Measurements from ENCODE around the gene CASP8AP2.

Gene CASP8AP2

GRCh38 chr6:89886378-89887120 is 56.9 kb downstream of the CASP8AP2 start:
- TF ChIP-seq EZH2phosphoT487 (IDR thresholded peaks at IDR 0.05; ENCODE audit: borderline replicate concordance): no peak
- TF ChIP-seq, protein P1, sequence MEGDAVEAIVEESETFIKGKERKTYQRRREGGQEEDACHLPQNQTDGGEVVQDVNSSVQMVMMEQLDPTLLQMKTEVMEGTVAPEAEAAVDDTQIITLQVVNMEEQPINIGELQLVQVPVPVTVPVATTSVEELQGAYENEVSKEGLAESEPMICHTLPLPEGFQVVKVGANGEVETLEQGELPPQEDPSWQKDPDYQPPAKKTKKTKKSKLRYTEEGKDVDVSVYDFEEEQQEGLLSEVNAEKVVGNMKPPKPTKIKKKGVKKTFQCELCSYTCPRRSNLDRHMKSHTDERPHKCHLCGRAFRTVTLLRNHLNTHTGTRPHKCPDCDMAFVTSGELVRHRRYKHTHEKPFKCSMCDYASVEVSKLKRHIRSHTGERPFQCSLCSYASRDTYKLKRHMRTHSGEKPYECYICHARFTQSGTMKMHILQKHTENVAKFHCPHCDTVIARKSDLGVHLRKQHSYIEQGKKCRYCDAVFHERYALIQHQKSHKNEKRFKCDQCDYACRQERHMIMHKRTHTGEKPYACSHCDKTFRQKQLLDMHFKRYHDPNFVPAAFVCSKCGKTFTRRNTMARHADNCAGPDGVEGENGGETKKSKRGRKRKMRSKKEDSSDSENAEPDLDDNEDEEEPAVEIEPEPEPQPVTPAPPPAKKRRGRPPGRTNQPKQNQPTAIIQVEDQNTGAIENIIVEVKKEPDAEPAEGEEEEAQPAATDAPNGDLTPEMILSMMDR (conservative IDR thresholded peaks at IDR 0.05; ENCODE audit: low read length): no peak
- no peak overlapping the region for H3K4me3 ChIP-seq (ENCODE audit: low read length, poor library complexity, severe bottlenecking)
- H3F3A ChIP-seq (ENCODE audit: low read depth): no peaks in the 10 kb centered on the region
- no peaks in the 10 kb centered on the region for H3K4me1 ChIP-seq (ENCODE audit: insufficient read depth, low read length, poor library complexity, severe bottlenecking)
- H3K36me3 ChIP-seq (ENCODE audit: insufficient read depth, low read length): no peaks in the 10 kb centered on the region
- H3K9me2 ChIP-seq (replicated peaks; ENCODE audit: low read depth, low read length): no peaks in the 10 kb centered on the region
- no peaks in the 10 kb centered on the region for H3K27me3 ChIP-seq (ENCODE audit: insufficient read depth, low read length, poor library complexity, severe bottlenecking)
- no peaks in the 10 kb centered on the region for H3K79me2 ChIP-seq (ENCODE audit: insufficient read depth, low read length)
- no peaks in the 10 kb centered on the region for H4K20me1 ChIP-seq (ENCODE audit: insufficient read depth, low read length, poor library complexity, severe bottlenecking)
- no peak overlapping the region for H3K4me2 ChIP-seq (ENCODE audit: low read depth, low read length, poor library complexity, severe bottlenecking)
- H3K9me3 ChIP-seq (ENCODE audit: insufficient read depth, low read depth, low read length): no peaks in the 10 kb centered on the region
- H2AFZ ChIP-seq (ENCODE audit: low read length): no peak overlapping the region
- no peak overlapping the region for H3K9ac ChIP-seq (ENCODE audit: low read depth, low read length, poor library complexity, severe bottlenecking)

GRCh38 chr6:89887452-89888137 is 57.9 kb downstream of the CASP8AP2 start:
- Histone ChIP-seq H2AFZ (ENCODE audit: low read length) (no peak overlapping the region), H3K27me3 (ENCODE audit: insufficient read depth, low read length, poor library complexity, severe bottlenecking) (no peaks in the 10 kb centered on the region), H3K4me1 (ENCODE audit: insufficient read depth, low read length, poor library complexity, severe bottlenecking) (no peaks in the 10 kb centered on the region)

DNA sequence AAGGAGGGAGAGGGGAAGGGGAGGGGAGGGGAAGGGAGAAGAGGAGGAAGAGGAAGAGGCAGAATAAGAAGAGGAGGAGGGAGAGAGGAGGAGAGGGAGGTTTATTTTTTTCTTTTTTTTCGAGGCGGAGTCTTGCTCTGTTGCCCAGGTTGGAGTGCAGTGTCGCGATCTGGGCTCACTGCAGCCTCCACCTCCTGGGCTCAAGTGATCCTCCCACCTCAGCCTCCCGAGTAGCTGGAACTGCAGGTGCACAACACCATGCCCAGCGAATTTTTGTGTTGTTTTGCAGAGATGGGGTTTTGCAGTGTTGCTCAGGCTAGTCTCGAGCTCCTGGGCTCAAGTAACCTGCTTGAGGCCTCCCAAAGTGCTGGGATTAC is 58.4 kb downstream of the CASP8AP2 start:
- Histone ChIP-seq H3K4me3 (ENCODE audit: low read length, poor library complexity, severe bottlenecking) (no peak overlapping the region), H4K20me1 (ENCODE audit: insufficient read depth, low read length, poor library complexity, severe bottlenecking) (no peaks in the 10 kb centered on the region), H3F3A (ENCODE audit: low read depth) (no peaks in the 10 kb centered on the region), H3K9me2 (replicated peaks; ENCODE audit: low read depth, low read length) (no peaks in the 10 kb centered on the region), H3K9me3 (ENCODE audit: insufficient read depth, low read depth, low read length) (no peaks in the 10 kb centered on the region), H3K9ac (ENCODE audit: low read depth, low read length, poor library complexity, severe bottlenecking) (no peak overlapping the region), H2AFZ (ENCODE audit: low read length) (no peak overlapping the region), H3K79me2 (ENCODE audit: insufficient read depth, low read length) (no peaks in the 10 kb centered on the region), H3K4me1 (ENCODE audit: insufficient read depth, low read length, poor library complexity, severe bottlenecking) (no peaks in the 10 kb centered on the region), H3K4me2 (ENCODE audit: low read depth, low read length, poor library complexity, severe bottlenecking) (no peak overlapping the region), H3K36me3 (ENCODE audit: insufficient read depth, low read length) (no peaks in the 10 kb centered on the region), H3K27me3 (ENCODE audit: insufficient read depth, low read length, poor library complexity, severe bottlenecking) (no peaks in the 10 kb centered on the region)
- TF ChIP-seq, protein P1 (conservative IDR thresholded peaks at IDR 0.05; ENCODE audit: low read length): no peak
- no peak for TF ChIP-seq EZH2phosphoT487 (IDR thresholded peaks at IDR 0.05; ENCODE audit: borderline replicate concordance)

More at GRCh38 chr6:89887452-89888137, 57.9 kb downstream of the CASP8AP2 start:
- Histone ChIP-seq H3K79me2 (ENCODE audit: insufficient read depth, low read length) (no peaks in the 10 kb centered on the region), H3K4me2 (ENCODE audit: low read depth, low read length, poor library complexity, severe bottlenecking) (no peak overlapping the region), H3K36me3 (ENCODE audit: insufficient read depth, low read length) (no peaks in the 10 kb centered on the region), H4K20me1 (ENCODE audit: insufficient read depth, low read length, poor library complexity, severe bottlenecking) (no peaks in the 10 kb centered on the region), H3F3A (ENCODE audit: low read depth) (no peaks in the 10 kb centered on the region), H3K9ac (ENCODE audit: low read depth, low read length, poor library complexity, severe bottlenecking) (no peak overlapping the region), H3K4me3 (ENCODE audit: low read length, poor library complexity, severe bottlenecking) (no peak overlapping the region), H3K9me2 (replicated peaks; ENCODE audit: low read depth, low read length) (no peaks in the 10 kb centered on the region), H3K9me3 (ENCODE audit: insufficient read depth, low read depth, low read length) (no peaks in the 10 kb centered on the region)
- TF ChIP-seq, protein P1 (conservative IDR thresholded peaks at IDR 0.05; ENCODE audit: low read length): no peak
- no peak for TF ChIP-seq EZH2phosphoT487 (IDR thresholded peaks at IDR 0.05; ENCODE audit: borderline replicate concordance)

Data from Loucy (cell line).